ENCODE results near the gene ZMIZ2.

ZMIZ2 gene

DNA sequence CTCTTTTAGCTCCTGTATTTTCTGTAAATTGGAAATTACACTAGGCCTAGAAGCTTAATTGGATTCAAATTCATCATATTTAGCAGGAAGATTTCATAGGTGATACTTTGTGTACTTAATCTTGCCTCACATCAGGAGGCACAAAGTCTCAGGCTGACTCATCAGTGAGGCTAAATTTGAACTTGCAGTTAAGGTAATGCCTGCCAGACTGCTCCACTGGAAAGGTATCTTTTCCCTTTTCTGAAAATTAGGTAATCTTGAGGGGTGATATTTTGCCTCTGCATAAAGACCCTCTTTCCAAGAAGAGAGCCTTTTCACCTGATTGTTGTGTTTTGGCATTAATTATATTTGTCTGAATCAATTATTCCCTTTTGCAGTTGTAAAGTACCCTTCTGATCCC is 62.4 kb downstream of the ZMIZ2 start:
- no peak for DNase-seq

DNA sequence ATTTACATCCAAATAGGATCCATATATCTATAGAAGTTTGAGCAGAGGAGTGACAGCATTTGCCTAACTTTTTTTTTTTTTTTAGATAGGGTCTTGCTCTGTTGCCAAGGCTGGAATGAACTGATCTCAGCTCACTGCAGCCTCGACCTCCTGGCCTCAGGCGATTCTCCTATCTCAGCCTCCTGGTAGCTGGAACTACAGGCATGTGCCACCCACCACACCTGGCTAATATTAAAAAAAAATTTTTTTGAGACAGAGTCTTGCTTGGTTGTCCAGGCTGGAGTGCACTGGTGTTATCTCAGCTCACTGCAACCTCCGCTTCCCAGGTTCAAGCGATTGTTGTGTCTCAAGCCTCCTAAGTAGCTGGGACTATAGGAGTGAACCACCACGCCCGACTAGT is 62.9 kb downstream of the ZMIZ2 start:
- no peak for DNase-seq

DNA sequence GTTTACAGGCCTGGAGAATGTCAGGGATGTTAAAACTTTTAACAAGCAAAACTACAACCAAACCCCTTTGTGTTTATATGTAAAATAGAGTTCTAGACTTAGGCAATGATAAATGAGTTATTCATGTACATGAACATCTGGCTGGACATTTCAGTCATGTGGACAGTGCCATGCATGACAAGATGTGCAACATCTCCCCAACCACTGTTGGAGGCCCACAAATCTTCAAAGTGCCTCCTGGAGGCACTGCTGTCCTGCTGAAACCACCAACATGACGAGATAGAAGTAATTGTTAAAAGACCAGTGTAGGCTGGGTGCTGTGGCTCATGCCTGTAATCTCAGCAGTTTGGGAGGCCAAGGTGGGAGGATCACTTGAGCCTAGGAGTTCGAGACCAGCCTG is 66.3 kb downstream of the ZMIZ2 start:
- no peak for DNase-seq

DNA sequence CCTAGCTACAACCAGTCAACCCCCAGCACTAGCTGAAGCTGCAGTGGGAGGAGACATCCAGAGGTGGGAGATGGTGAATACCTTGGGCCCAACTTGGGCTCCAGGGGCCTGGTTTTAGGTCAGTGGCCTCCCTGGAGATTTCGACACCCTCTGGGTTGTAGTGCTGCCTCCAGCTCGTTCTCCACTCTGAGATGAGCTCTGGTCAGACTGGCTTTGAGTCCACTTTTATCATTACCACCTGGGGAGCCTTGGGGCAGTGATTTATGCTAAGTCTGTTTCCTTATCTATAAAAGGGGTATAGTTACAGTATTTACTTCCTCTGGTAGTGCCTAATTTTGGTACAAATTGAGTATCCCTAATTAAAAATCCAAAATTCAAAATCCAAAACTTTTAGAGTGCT is 70.6 kb downstream of the ZMIZ2 start:
- no peak for DNase-seq
